Activated CD4-positive, alpha-beta T cell treated with anti-CD3 and anti-CD28 coated beads, Interleukin-2, Interleukin-4, amounts not matched to agents 100 ng/mL and 50 ng/mL, durations not matched to agents 16 hours and 8 hours (primary cell): Measurements from ENCODE around the gene ACO2.

Experiments
- DNase-seq: peaks from one replicate; pipeline ENCODE4 v3.0.0-alpha.2; 2020; ENCODE audit warnings: low spot score

ACO2 gene

DNA sequence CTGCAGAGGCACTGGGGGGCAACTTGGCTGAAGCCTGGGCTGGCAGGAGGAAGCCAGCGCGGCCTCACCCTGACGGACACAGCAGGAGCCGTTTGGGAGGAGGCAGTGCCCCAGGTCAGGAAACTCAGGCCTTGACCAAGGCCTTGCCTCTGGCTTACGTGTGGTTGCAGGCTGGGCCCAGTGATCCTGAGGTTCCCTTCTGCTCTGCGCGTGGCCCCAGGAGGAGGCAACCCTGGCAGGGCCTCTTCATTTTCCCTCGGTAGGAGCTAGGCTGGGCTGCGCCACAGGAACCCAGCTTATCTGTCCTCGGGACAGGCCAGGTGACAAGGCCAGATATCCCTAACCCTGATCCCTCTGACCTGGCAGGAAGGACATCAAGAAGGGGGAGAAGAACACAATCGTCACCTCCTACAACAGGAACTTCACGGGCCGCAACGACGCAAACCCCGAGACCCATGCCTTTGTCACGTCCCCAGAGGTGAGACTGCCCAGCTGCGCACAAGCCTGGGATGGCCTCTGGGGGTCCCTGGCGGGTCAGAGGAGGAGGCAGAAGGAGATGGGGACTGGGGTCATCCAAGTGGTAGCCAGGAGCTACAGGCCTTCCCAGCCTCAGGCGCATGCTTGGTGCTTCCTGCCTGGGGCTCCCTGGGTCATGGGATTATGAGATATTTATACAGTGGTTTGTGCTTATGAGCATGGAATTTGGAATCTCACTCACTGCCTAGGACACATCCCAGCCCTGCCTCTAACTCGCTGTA is 54.7 kb downstream of the ACO2 start:
- DNase-seq = no peak

- DNase-seq = no peak
These were observed 55.3 kb downstream of the ACO2 start for GRCh38 chr22:41524251-41524661.

DNA sequence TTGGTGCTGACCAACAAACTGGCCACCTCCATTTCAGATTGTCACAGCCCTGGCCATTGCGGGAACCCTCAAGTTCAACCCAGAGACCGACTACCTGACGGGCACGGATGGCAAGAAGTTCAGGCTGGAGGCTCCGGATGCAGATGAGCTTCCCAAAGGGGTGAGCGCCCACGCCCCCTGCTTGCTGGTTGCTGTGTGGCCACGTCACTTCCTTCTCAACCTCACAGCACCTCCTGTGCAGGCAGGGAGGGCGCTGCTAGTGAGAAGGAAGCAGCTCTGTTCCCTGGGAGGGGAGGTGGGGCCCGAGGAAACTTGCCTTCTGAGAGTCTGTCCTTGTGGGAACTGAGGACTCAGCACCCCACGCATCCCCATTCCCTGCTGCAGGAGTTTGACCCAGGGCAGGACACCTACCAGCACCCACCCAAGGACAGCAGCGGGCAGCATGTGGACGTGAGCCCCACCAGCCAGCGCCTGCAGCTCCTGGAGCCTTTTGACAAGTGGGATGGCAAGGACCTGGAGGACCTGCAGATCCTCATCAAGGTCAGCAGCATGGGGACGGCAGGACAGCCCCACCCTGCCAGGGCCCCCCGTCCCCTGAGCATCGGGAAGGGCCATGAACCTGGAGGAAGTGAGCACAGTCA is 56.0 kb downstream of the ACO2 start:
- peak; percentile 50 for DNase-seq

DNA sequence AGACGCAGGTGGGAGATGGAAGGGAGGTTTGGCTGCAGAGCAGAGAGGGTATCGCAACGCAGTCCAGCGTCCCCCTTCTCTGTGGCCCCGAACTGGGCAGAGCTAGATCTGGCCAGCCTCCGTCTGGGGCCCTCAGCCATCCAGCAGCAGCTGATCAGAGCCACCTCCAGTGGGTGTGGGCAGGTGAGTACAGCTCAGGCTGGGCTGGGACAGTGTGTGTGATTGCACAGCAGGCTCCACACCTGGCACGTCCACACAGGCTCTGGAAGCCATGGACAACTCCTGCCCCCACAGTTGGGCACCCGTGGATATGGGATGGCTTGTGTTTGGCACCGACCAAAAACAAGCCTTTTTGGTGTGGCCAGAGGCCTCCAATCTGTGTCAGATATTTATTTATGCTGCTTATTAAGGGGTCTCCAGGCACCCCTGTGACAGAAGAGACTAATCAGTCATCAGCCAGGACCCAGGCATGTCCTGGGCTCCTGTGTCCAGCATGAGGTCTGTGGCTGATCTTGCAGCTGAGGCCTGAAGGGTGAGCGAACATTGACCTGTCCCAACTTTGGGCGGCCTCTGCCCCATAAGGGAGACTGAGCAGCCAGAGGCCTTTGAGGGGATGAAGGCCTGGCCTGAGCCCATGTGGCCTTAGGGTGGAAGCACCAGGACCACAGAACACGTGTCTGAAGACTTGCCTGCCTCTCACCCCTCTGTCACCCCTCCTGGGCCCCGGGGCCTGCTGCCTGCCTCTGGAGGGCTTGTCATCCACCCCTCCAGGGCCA is 56.7 kb downstream of the ACO2 start:
- no peak for DNase-seq

DNA sequence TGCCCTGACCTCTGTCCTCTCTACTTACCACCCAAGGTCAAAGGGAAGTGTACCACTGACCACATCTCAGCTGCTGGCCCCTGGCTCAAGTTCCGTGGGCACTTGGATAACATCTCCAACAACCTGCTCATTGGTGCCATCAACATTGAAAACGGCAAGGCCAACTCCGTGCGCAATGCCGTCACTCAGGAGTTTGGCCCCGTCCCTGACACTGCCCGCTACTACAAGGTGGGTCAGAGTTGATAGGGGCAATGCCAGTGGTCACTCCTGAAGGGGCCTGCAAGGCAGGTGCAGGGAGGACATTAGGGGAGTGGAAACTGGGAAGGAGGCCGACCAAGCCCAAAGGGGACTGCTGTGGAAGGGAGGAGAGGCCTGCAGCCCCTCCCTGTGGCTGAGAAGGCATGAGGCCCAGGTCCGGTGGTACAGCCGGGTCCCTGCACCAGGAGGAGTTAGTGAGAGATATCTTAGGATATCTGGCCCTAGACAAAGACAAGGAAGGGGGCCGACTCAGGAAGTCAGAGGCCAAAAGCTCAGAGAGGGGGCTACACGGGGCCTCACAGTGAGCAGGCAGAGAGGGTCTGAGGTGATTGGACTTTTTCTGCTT is 57.4 kb downstream of the ACO2 start:
- DNase-seq = no peak

DNA sequence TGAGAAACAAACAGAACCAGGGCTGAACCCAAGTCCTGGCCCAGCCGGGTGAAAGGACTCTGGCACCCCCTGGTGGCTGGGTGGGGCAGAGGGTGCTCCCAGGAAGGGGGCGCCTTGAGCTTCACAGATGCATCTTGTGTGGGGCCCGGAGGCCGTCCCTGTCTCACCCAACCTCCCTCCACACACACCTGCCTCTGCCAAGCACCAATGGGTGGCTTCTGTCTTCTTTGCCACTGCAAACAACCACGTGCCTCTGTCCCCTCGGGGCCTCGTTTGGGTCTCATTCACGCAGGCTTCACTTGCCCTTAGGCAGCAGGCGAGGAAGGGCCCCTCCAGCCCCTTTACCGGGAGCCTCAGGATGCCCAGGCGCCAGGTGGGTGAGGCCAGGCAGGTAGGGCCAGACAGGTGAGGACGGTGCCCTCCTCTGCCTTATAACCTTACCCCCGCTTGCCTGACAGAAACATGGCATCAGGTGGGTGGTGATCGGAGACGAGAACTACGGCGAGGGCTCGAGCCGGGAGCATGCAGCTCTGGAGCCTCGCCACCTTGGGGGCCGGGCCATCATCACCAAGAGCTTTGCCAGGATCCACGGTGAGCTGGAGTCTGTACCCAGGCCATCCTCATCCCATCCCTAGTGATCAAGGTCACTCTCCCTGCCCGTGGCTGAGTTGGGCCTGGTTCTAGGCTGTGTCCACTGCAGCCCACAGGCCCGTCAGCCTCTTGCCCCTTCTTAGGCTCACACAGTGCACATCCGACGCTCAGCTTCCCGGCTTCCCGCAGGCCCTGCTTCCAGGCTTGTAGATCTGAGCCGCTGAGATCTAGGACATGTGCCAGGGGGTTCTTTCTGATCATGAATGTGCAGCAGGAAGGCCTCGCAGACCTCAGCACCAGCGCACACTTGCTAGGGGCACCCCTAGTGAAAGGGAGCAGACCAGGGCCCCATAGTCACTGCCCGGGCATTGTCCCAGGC is 58.2 kb downstream of the ACO2 start:
- DNase-seq = peak; percentile 45

DNA sequence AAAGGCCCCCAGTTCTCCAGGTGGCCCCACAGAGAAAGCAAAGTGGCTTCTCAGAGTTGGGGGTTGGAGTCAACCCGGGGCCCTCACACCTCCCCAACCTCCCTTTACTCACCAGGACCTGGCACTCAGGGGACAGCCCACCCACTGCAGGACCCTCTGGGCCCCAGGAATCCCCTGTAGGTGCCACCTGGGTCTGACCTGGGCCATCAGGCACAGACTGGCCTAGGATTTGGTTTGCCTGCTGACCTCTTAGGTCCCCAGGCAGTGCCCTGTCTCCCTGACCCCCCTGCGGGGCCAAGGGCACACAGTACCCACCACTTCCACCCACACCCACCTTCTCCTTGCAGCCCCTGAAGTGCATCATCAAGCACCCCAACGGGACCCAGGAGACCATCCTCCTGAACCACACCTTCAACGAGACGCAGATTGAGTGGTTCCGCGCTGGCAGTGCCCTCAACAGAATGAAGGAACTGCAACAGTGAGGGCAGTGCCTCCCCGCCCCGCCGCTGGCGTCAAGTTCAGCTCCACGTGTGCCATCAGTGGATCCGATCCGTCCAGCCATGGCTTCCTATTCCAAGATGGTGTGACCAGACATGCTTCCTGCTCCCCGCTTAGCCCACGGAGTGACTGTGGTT is 59.3 kb downstream of the ACO2 start:
- DNase-seq = no peak

DNA sequence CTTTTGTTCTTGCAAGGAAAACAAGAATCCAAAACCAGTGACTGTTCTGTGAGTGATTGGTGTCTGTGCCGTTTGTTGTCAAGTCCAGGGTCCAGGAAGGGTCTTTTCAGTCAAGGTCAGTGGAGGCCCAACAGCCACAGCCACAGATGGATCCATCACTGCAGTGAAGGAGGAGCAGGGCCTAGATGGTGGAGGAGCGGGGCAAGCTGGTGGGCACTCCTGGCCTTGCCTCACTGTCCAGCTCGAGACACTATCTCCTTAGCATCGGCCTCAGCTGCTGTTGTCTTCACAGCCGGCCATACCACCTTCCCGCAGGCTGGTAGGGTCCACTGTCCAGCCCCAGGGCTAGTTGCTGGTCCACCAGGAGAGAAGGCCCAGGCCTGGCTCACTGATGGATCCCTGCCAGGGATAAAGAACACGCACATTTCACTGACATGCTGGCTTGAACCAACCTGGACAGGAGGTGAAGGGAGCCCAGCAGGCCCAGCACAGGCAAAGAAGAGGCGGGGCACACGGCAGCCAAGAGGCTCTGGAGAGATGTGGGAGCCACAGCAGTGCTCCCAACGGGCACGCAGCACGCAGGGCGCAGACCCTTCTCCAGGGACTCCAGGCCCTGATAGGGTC is 60.1 kb downstream of the ACO2 start:
- DNase-seq = no peak

GRCh38 chr22:41530890-41531714 is 62.2 kb downstream of the ACO2 start:
- no peak for DNase-seq

GRCh38 chr22:41531715-41532477 is 63.0 kb downstream of the ACO2 start:
- DNase-seq = no peak

- peak; percentile 74 for DNase-seq
These were observed 64.2 kb downstream of the ACO2 start for GRCh38 chr22:41532908-41533825.

DNA sequence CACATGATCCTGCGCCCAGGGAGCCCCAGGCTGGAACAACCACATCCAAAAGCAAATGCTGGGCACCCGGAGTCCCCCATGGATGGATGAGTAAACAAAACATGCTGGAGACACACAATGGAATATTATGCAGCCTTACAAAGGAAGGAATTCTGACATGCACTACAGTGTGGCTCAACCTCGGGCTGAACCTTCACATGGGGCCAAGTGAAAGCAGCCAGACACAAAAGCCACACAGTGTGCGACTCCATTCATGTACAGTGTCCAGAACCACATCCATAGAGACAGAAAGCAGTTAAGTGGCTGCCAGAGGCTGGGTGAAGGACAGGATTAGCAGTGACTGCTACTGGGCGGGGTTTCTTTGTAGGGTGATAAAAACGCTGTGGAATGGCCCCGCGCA is 65.3 kb downstream of the ACO2 start:
- DNase-seq = no peak

DNA sequence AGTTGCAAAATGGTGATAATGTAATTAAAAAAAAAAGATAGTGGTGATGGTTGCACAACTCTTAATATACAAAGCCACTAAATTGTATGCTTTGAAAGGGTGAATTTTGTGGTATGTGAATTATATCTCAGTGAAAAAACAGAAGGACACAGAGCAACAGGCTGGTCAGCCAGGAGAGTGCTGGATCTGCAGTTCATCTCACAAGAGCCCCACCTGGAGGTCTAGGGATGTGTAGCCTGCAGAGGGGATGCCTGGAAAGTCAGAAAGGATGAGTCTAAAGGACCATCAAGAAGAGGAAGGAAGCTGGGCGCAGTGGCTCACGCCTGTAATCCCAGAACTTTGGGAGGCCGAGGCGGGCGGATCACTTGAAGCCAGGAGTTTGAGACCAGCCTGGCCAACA is 66.3 kb downstream of the ACO2 start:
- no peak for DNase-seq

GRCh38 chr22:41537203-41537602 is 68.3 kb downstream of the ACO2 start:
- DNase-seq = no peak

DNA sequence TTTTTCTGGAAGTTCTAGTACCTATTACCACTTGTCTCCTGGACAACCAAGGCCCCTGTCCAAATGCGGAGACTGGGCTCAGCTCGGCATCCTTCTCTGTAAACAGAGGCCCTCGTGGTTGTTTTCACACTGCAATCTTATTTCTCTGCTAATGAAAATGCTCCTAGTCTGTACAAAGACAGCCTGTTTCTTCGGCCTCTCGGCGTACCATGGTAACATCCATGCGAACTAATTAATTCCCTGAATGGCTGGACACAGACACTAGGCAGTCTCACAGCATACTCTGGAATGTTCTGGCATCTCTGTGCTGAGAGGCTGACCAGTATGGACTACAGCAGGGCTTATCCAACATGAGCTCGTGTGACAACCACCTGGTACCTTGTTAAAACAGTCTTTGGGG is 69.7 kb downstream of the ACO2 start:
- no peak for DNase-seq

DNA sequence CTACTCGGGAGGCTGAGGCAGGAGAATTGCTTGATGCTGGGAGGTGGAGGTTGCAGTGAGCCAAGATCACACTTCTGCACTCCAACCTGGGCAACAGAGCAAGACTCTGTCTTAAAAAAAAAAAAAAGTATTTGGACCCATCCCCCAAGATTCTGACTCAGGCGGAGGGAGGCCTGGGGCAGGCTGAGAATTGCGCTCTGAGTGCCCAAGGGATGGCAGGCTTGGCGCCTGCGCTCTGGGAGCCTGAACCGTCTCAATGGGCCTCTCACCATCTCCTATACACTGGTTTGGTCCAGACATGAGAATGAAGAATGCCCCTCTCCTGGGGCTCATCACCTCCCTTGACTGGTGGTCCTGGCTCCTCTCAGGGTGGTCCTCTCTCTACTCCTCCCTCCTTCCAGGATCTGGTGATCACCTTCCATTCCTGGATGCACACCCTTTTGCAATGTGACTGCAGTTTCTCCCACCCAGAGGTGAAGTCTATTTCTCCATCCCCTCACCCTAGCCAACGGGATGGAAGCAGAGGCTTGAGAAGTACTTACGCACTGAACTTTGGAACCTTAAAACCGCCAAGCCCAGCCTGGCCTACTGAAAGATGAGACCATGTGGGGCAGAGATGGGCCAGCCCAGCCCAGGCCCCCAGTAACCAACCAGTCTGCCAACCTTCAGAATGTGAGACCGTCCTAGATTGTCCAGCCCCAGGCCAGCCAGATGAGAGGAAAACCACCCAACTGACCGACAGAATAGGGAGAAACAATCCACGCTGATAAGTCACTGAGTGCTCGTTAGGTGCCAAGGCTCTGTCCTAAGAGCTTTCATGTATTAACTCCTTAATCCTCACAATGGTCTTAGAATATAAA is 70.5 kb downstream of the ACO2 start:
- DNase-seq = no peak

GRCh38 chr22:41540006-41540315 is 71.0 kb downstream of the ACO2 start:
- DNase-seq = no peak
